HG03457 (cell line): Measurements from ENCODE around the gene AHCY.
"Not testable (repeated sequence)": the region's sequence is repeated elsewhere in the genome, so short reads cannot be mapped to it uniquely, and the experiment has no call there.

Experiments
- ATAC-seq: cut with Tn5 transposase; IDR thresholded peaks from one replicate; pipeline ENCODE4 v1.9.1; 2021; ENCODE audit warnings: moderate number of reproducible peaks; ENCODE audit not compliant: unreplicated experiment

Gene AHCY

GRCh38 chr20:34299556-34300255 lies 3.4 kb downstream of the AHCY start:
- no peak for ATAC-seq

- not testable (repeated sequence) for ATAC-seq
Measured at GRCh38 chr20:34298294-34298784, 4.8 kb downstream of the AHCY start.

GRCh38 chr20:34296468-34296867 lies 6.7 kb downstream of the AHCY start:
- no peak for ATAC-seq

GRCh38 chr20:34295284-34295683 lies 7.9 kb downstream of the AHCY start:
- ATAC-seq, result no peak

GRCh38 chr20:34294563-34294962 lies 8.6 kb downstream of the AHCY start:
- ATAC-seq, result no peak

- ATAC-seq, result no peak
Measured at GRCh38 chr20:34293589-34293988, 9.6 kb downstream of the AHCY start.

GRCh38 chr20:34293119-34293518 lies 10.0 kb downstream of the AHCY start:
- ATAC-seq, result no peak

GRCh38 chr20:34292496-34292895 lies 10.7 kb downstream of the AHCY start:
- no peak for ATAC-seq

GRCh38 chr20:34290471-34290870 lies 12.7 kb downstream of the AHCY start:
- ATAC-seq, result no peak

GRCh38 chr20:34287500-34287899 lies 15.7 kb downstream of the AHCY start:
- ATAC-seq, result not testable (repeated sequence)

- no peak for ATAC-seq
Measured at GRCh38 chr20:34285450-34285849, 17.7 kb downstream of the AHCY start.

- ATAC-seq, result no peak
Measured at GRCh38 chr20:34283844-34284243, 19.3 kb downstream of the AHCY start.

GRCh38 chr20:34282041-34282440 lies 21.1 kb downstream of the AHCY start:
- no peak for ATAC-seq

- no peak for ATAC-seq
Measured at GRCh38 chr20:34281177-34281576, 22.0 kb downstream of the AHCY start.

- no peak for ATAC-seq
Measured at GRCh38 chr20:34274694-34275093, 28.5 kb downstream of the AHCY start.

GRCh38 chr20:34271956-34272355 lies 31.2 kb downstream of the AHCY start:
- no peak for ATAC-seq

GRCh38 chr20:34269996-34270627 lies 33.0 kb downstream of the AHCY start:
- ATAC-seq, result no peak

GRCh38 chr20:34268851-34269636 lies 34.1 kb downstream of the AHCY start:
- ATAC-seq, result no peak

- no peak for ATAC-seq
Measured at GRCh38 chr20:34268145-34268544, 35.0 kb downstream of the AHCY start.

GRCh38 chr20:34264141-34264540 lies 39.0 kb downstream of the AHCY start:
- ATAC-seq, result no peak

- ATAC-seq, result not testable (repeated sequence)
Measured at GRCh38 chr20:34263468-34263867, 39.7 kb downstream of the AHCY start.
